Measurements from ENCODE around the gene TOM1L2. TPM values are rescaled to one million over a fixed set of nuclear protein-coding genes. Genes with fewer than 3 reads are reported as not detected.

TOM1L2 gene
- polyA plus RNA-seq, 1 experiment: 25.5 TPM

DNA sequence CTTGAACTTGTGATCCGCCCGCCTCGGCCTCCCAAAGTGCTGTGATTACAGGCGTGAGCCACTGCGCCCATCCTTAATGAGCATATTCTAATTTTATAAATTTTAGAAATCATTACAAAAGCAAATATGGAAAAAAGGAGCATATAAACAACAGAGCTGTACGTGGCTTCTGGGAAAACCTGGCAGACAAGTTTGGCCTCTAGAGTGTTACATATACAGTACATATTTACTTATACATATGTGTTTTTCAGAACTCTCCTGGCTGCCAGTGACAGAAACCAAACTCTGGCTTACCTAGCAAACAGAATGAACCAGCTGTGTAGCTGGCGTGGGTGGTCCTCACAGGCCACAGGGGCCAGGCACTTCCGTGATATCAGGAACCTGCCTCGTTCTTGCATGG lies 10.6 kb upstream of the TOM1L2 start:
- no peaks in the 10 kb centered on the region for H3K27me3 ChIP-seq (ENCODE audit: control insufficient read depth, insufficient read depth, low read length)
- TF ChIP-seq, protein P1, sequence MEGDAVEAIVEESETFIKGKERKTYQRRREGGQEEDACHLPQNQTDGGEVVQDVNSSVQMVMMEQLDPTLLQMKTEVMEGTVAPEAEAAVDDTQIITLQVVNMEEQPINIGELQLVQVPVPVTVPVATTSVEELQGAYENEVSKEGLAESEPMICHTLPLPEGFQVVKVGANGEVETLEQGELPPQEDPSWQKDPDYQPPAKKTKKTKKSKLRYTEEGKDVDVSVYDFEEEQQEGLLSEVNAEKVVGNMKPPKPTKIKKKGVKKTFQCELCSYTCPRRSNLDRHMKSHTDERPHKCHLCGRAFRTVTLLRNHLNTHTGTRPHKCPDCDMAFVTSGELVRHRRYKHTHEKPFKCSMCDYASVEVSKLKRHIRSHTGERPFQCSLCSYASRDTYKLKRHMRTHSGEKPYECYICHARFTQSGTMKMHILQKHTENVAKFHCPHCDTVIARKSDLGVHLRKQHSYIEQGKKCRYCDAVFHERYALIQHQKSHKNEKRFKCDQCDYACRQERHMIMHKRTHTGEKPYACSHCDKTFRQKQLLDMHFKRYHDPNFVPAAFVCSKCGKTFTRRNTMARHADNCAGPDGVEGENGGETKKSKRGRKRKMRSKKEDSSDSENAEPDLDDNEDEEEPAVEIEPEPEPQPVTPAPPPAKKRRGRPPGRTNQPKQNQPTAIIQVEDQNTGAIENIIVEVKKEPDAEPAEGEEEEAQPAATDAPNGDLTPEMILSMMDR (IDR thresholded peaks at IDR 0.05; ENCODE audit: low read depth, low read length): no peak
- no peak for DNase-seq (ENCODE audit: low read depth, low spot score)
- CTCF ChIA-PET: interaction anchor here (0.7 to 1.4 kb wide), 2 partner anchors 18 to 50 kb away, joined by 3 to 4 read pairs; no protein-coding TSS in a partner anchor
- no peak overlapping the region for H3K4me3 ChIP-seq (ENCODE audit: low read depth, low read length)
- no peaks in the 10 kb centered on the region for H3K9me3 ChIP-seq (ENCODE audit: control insufficient read depth, insufficient read depth, low read length)
- no peak overlapping the region for H3K27ac ChIP-seq (ENCODE audit: low read depth, low read length)
- POLR2A ChIA-PET: no interaction called here

DNA sequence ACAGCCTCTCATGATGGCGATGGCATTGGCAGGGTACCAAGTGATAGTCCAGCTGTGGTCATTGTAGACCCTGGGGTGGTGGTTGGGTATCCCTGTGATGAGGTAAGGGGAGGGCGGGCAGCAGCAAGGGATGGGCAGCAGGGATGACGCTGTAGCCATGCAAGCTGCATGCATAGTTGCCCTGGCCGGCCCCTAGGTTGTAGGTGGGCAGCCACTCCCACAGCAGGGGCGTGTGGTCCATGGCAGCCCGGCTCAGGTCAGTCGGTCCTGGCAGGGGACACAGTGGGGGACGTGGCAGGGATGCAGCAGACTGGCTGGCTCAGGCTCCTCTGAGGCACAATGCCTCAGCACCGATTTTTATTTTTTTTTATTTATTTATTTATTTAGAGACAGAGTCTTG lies 9.1 kb upstream of the TOM1L2 start:
- no peak for DNase-seq (ENCODE audit: low read depth, low spot score)
- no peaks in the 10 kb centered on the region for H3K27me3 ChIP-seq (ENCODE audit: control insufficient read depth, insufficient read depth, low read length)
- ChIA-PET CTCF (no interaction called here), POLR2A (interaction anchor here (0.7 to 1.4 kb wide), 2 partner anchors 9 to 34 kb away, joined by 3 to 4 read pairs; partner anchors contain the start of gene TOM1L2)
- no peak overlapping the region for H3K27ac ChIP-seq (ENCODE audit: low read depth, low read length)
- H3K9me3 ChIP-seq (ENCODE audit: control insufficient read depth, insufficient read depth, low read length): no peaks in the 10 kb centered on the region
- H3K4me3 ChIP-seq (ENCODE audit: low read depth, low read length): no peak overlapping the region
- TF ChIP-seq, protein P1 (IDR thresholded peaks at IDR 0.05; ENCODE audit: low read depth, low read length): no peak

DNA sequence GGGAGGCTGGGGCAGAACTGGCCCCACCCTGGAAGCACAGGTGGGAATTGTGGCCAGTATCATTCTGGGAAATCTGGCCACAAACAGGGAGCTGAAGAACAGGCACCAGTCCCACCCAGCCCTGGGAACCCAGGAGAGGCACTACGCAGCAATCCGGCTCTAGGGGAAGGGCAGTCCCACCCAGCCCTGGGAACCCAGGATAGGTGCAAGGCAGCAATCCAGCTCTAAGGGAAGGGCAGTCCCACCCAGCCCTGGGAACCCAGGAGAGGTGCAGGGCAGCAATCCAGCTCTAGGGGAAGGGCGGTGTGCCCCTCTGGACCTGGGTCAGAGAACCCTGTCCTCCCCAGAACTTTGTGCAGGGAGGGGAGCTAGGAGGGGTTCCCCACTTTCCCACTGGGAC lies 7.6 kb upstream of the TOM1L2 start:
- ChIA-PET CTCF (interaction anchor here (0.7 to 1.8 kb wide), 2 partner anchors 53 to 277 kb away, joined by 3 to 6 read pairs; no protein-coding TSS in a partner anchor), POLR2A (no interaction called here)
- H3K9me3 ChIP-seq (ENCODE audit: control insufficient read depth, insufficient read depth, low read length): no peaks in the 10 kb centered on the region
- TF ChIP-seq, protein P1 (IDR thresholded peaks at IDR 0.05; ENCODE audit: low read depth, low read length): no peak
- H3K4me3 ChIP-seq (ENCODE audit: low read depth, low read length): no peak overlapping the region
- no peak overlapping the region for H3K27ac ChIP-seq (ENCODE audit: low read depth, low read length)
- no peak for DNase-seq (ENCODE audit: low read depth, low spot score)
- no peaks in the 10 kb centered on the region for H3K27me3 ChIP-seq (ENCODE audit: control insufficient read depth, insufficient read depth, low read length)

- Histone ChIP-seq H3K27me3 (ENCODE audit: control insufficient read depth, insufficient read depth, low read length) (no peaks in the 10 kb centered on the region), H3K4me3 (ENCODE audit: low read depth, low read length) (no peak overlapping the region), H3K9me3 (ENCODE audit: control insufficient read depth, insufficient read depth, low read length) (no peaks in the 10 kb centered on the region), H3K27ac (ENCODE audit: low read depth, low read length) (no peak overlapping the region)
- ChIA-PET POLR2A (no interaction called here), CTCF (no interaction called here)
- no peak for DNase-seq (ENCODE audit: low read depth, low spot score)
- TF ChIP-seq, protein P1 (IDR thresholded peaks at IDR 0.05; ENCODE audit: low read depth, low read length): no peak
Measured at GRCh38 chr17:17978481-17979424, 6.6 kb upstream of the TOM1L2 start.

GRCh38 chr17:17976931-17977570 lies 4.9 kb upstream of the TOM1L2 start:
- Histone ChIP-seq H3K27ac (ENCODE audit: low read depth, low read length) (no peak overlapping the region), H3K4me3 (ENCODE audit: low read depth, low read length) (no peak overlapping the region), H3K27me3 (ENCODE audit: control insufficient read depth, insufficient read depth, low read length) (no peaks in the 10 kb centered on the region), H3K9me3 (ENCODE audit: control insufficient read depth, insufficient read depth, low read length) (no peaks in the 10 kb centered on the region)
- ChIA-PET CTCF (no interaction called here), POLR2A (no interaction called here)
- DNase-seq (ENCODE audit: low read depth, low spot score): no peak
- TF ChIP-seq, protein P1 (IDR thresholded peaks at IDR 0.05; ENCODE audit: low read depth, low read length): no peak

Measured in AG04450 (cell line).